H9 (cell line): ENCODE results near the gene PPP1R12A. TPM values are rescaled to one million over a fixed set of nuclear protein-coding genes. Genes with fewer than 3 reads are reported as not detected.
A peak's percentile ranks its signal among the peaks of the same experiment; 100 is the strongest.

Experiments
- DNase-seq: peaks from one replicate; pipeline ENCODE4 v3.0.0-alpha.2; 2017
- H2AFZ ChIP-seq: one replicate; pipeline ENCODE4 v1.6.1; 2013; ENCODE audit warnings: mild to moderate bottlenecking, low read length, control low read depth, moderate library complexity
- H2AK5ac ChIP-seq: 2 replicates; pipeline ENCODE4 v1.6.1; 2013; ENCODE audit warnings: low read length, control low read depth, mixed read lengths; ENCODE audit not compliant: insufficient read length
- H2BK120ac ChIP-seq: one replicate; pipeline ENCODE4 v1.6.1; 2013; ENCODE audit warnings: low read depth, mild to moderate bottlenecking, low read length, control low read depth, inconsistent platforms; ENCODE audit not compliant: poor library complexity, severe bottlenecking
- H2BK12ac ChIP-seq: 2 replicates; pipeline ENCODE4 v1.6.1; 2013; ENCODE audit warnings: low read length, control low read depth, mixed read lengths, low read depth; ENCODE audit not compliant: insufficient read length
- H2BK15ac ChIP-seq: 2 replicates; pipeline ENCODE4 v1.6.1; 2013; ENCODE audit warnings: low read depth, low read length, control low read depth
- H2BK20ac ChIP-seq: one replicate; pipeline ENCODE4 v1.6.1; 2013; ENCODE audit warnings: low read depth, mild to moderate bottlenecking, low read length, control low read depth, inconsistent platforms; ENCODE audit not compliant: poor library complexity, severe bottlenecking
- H2BK5ac ChIP-seq: 2 replicates; pipeline ENCODE4 v1.6.1; 2013; ENCODE audit warnings: low read length, control low read depth, mixed read lengths; ENCODE audit not compliant: insufficient read length
- H3K14ac ChIP-seq: 2 replicates; pipeline ENCODE4 v1.6.1; 2013; ENCODE audit warnings: low read length, control low read depth; ENCODE audit not compliant: insufficient read depth
- H3K18ac ChIP-seq: 2 replicates; pipeline ENCODE4 v1.6.1; 2013; ENCODE audit warnings: low read depth, mild to moderate bottlenecking, mixed read lengths, low read length, control low read depth; ENCODE audit not compliant: insufficient read length
- H3K23ac ChIP-seq: 2 replicates; pipeline ENCODE4 v1.6.1; 2013; ENCODE audit warnings: low read length, control low read depth, mixed read lengths, low read depth; ENCODE audit not compliant: insufficient read length
- H3K23me2 ChIP-seq: 2 replicates; pipeline ENCODE4 v1.6.1; 2013; ENCODE audit warnings: low read depth, mild to moderate bottlenecking, mixed read lengths, low read length, control low read depth; ENCODE audit not compliant: insufficient read length, poor library complexity, severe bottlenecking
- H3K27ac ChIP-seq: 2 replicates; pipeline ENCODE4 v1.5.1; 2013; ENCODE audit warnings: low read length, control low read depth, mixed read lengths, low read depth; ENCODE audit not compliant: insufficient read length
- H3K27me3 ChIP-seq: 2 replicates; pipeline ENCODE4 v1.6.1; 2013; ENCODE audit warnings: low read length, control low read depth, inconsistent platforms; ENCODE audit not compliant: insufficient read depth
- H3K4ac ChIP-seq: 2 replicates; pipeline ENCODE4 v1.6.1; 2013; ENCODE audit warnings: low read depth, mild to moderate bottlenecking, control low read depth, inconsistent platforms, low read length, moderate library complexity
- H3K4me1 ChIP-seq: 2 replicates; pipeline ENCODE4 v1.6.1; 2013; ENCODE audit warnings: low read length, control low read depth, inconsistent platforms; ENCODE audit not compliant: insufficient read depth
- H3K4me2 ChIP-seq: 2 replicates; pipeline ENCODE4 v1.6.1; 2013; ENCODE audit warnings: low read length, control low read depth, mixed read lengths; ENCODE audit not compliant: insufficient read length, insufficient read depth
- H3K56ac ChIP-seq: 2 replicates; pipeline ENCODE4 v1.6.1; 2013; ENCODE audit warnings: low read depth, mild to moderate bottlenecking, mixed read lengths, low read length, control low read depth; ENCODE audit not compliant: insufficient read length
- H3K79me1 ChIP-seq: 2 replicates; pipeline ENCODE4 v1.6.1; 2013; ENCODE audit warnings: low read depth, mild to moderate bottlenecking, moderate library complexity, low read length, control low read depth, inconsistent platforms; ENCODE audit not compliant: insufficient read depth, poor library complexity, severe bottlenecking
- H3K79me2 ChIP-seq: 2 replicates; pipeline ENCODE4 v1.6.1; 2013; ENCODE audit warnings: low read length, control low read depth, inconsistent platforms; ENCODE audit not compliant: insufficient read depth
- H3K9ac ChIP-seq: 2 replicates; pipeline ENCODE4 v1.6.1; 2013; ENCODE audit warnings: low read length, control low read depth, mixed read lengths; ENCODE audit not compliant: insufficient read length; ENCODE audit errors: extremely low read depth
- H3K9me3 ChIP-seq: one replicate; pipeline ENCODE4 v1.6.1; 2013; ENCODE audit warnings: low read depth, low read length, inconsistent platforms; ENCODE audit not compliant: control insufficient read depth
- H3T11ph ChIP-seq: one replicate; pipeline ENCODE4 v1.6.1; 2013; ENCODE audit warnings: mild to moderate bottlenecking, low read length, control low read depth, inconsistent platforms
- H4K20me1 ChIP-seq: one replicate; pipeline ENCODE4 v1.6.1; 2013; ENCODE audit not compliant: control insufficient read depth, insufficient read length, insufficient read depth
- H4K5ac ChIP-seq: 2 replicates; pipeline ENCODE4 v1.6.1; 2013; ENCODE audit warnings: low read depth, mild to moderate bottlenecking, mixed read lengths, low read length, control low read depth; ENCODE audit not compliant: insufficient read length
- H4K8ac ChIP-seq: replicated peaks from 2 replicates; pipeline ENCODE4 v1.6.1; 2013; ENCODE audit warnings: low read length, control low read depth, mixed read lengths, low read depth; ENCODE audit not compliant: insufficient read length
- H4K91ac ChIP-seq: 2 replicates; pipeline ENCODE4 v1.6.1; 2013; ENCODE audit warnings: low read depth, mild to moderate bottlenecking, moderate library complexity, mixed read lengths, low read length, control low read depth; ENCODE audit not compliant: insufficient read length
- H3K27ac Mint-ChIP-seq, 3 experiments: 2 replicates in 2 of 3; 3 replicates in 1 of 3; pipeline ENCODE4 v1.8.0; 2020 to 2021; ENCODE audit warnings: mixed read lengths in 3 of 3, mild to moderate bottlenecking in 1 of 3, moderate library complexity in 1 of 3
- H3K27me3 Mint-ChIP-seq: 2 replicates; pipeline ENCODE4 v1.8.0; 2021; ENCODE audit warnings: low read depth, mild to moderate bottlenecking, moderate library complexity, mixed read lengths
- H3K36me3 Mint-ChIP-seq, 3 experiments: 2 replicates in 2 of 3; 3 replicates in 1 of 3; pipeline ENCODE4 v1.8.0; 2020 to 2021; ENCODE audit warnings: low read depth in 3 of 3, mixed read lengths in 3 of 3; ENCODE audit not compliant: insufficient read depth in 1 of 3
- H3K4me1 Mint-ChIP-seq, 2 experiments: 2 replicates each; pipeline ENCODE4 v1.8.0; 2020; ENCODE audit warnings: mixed read lengths in 2 of 2
- H3K4me3 Mint-ChIP-seq, 2 experiments: 2 replicates in 1 of 2; 3 replicates in 1 of 2; pipeline ENCODE4 v1.8.0; 2020 to 2021; ENCODE audit warnings: mild to moderate bottlenecking in 2 of 2, mixed read lengths in 2 of 2, moderate library complexity in 1 of 2
- H3K9me3 Mint-ChIP-seq, 2 experiments: 2 replicates in 1 of 2; 3 replicates in 1 of 2; pipeline ENCODE4 v1.8.0; 2020; ENCODE audit warnings: mild to moderate bottlenecking in 2 of 2, mixed read lengths in 2 of 2, moderate library complexity in 1 of 2
- WGBS: extraction: QIAGEN DNeasy Blood & Tissue Kit; methylation state at CpG from one replicate; pipeline ENCODE4 v1.1.7; 2013; ENCODE audit warnings: missing lambda C conversion rate, low lambda C conversion rate, mixed read lengths; ENCODE audit not compliant: insufficient read length; ENCODE audit errors: extremely low coverage; 5-methylcytosine and 5-hydroxymethylcytosine counted together
- total RNA-seq: library from RNA; stranded (reverse); gene quantifications from 2 replicates; pipeline ENCODE4 v1.2.1, GENCODE V29; 2021
- TF ChIP-seq, protein P1 (sequence below): fragments of 200-600 bp; sonication (generic); conservative IDR thresholded peaks from 3 replicates; pipeline ENCODE4 v1.8.0; 2021; ENCODE audit warnings: antibody characterized with exemption, mild to moderate bottlenecking

PPP1R12A gene
- total RNA-seq, 1 experiment from 2014 or later: 93.5 TPM

DNA sequence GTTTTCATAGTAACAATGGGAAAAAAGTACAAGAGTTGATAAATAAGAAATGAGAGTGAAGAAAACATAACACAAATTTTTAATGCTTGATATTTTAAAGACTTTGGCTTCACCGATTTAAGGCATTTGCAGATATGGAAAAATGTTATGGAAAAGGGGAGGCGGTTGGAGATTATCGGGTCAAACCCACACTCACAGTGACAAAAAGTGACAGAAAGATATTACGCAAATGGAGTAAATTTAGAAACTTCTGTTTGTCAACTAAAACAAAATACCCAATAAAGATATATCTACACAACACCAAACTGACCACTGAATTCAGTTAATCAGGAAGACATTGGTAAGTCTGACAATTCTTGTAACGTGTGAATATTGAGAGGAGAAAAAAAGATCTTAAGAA is 2.5 kb downstream of the PPP1R12A start:
- peaks cover 39 to 42% of the 10 kb centered on the region in 2 experiments for H3K4me1 Mint-ChIP-seq

More for the DNA sequence above, 2.5 kb downstream of the PPP1R12A start:
- Histone ChIP-seq H4K8ac (no peak overlapping the region), H3K4ac (no peak overlapping the region), H3K14ac (no peak overlapping the region), H3K9ac (no peak overlapping the region), H3K23me2 (peaks cover 5% of the 10 kb centered on the region), H2AK5ac (no peak overlapping the region), H2BK20ac (no peak overlapping the region), H3K79me1 (no peaks in the 10 kb centered on the region), H2BK15ac (no peak overlapping the region), H3K79me2 (peaks cover 36% of the 10 kb centered on the region; the same call in 1 of the 2 replicates), H4K5ac (no peak overlapping the region), H3K27me3 (no peaks in the 10 kb centered on the region), H3K27ac (no peak overlapping the region), H3K4me1 (no peaks in the 10 kb centered on the region; the same call in 1 of the 2 replicates), H3K56ac (no peak overlapping the region), H3K4me2 (peak overlapping the region; percentile 39), H3K18ac (no peak overlapping the region), H2BK12ac (no peak overlapping the region), H2AFZ (no peak overlapping the region), H4K91ac (no peak overlapping the region), H3K9me3 (no peaks in the 10 kb centered on the region), H2BK120ac (no peak overlapping the region), H2BK5ac (no peak overlapping the region), H4K20me1 (no peaks in the 10 kb centered on the region), H3K23ac (no peak overlapping the region), H3T11ph (no peak overlapping the region)
- TF ChIP-seq, protein P1, sequence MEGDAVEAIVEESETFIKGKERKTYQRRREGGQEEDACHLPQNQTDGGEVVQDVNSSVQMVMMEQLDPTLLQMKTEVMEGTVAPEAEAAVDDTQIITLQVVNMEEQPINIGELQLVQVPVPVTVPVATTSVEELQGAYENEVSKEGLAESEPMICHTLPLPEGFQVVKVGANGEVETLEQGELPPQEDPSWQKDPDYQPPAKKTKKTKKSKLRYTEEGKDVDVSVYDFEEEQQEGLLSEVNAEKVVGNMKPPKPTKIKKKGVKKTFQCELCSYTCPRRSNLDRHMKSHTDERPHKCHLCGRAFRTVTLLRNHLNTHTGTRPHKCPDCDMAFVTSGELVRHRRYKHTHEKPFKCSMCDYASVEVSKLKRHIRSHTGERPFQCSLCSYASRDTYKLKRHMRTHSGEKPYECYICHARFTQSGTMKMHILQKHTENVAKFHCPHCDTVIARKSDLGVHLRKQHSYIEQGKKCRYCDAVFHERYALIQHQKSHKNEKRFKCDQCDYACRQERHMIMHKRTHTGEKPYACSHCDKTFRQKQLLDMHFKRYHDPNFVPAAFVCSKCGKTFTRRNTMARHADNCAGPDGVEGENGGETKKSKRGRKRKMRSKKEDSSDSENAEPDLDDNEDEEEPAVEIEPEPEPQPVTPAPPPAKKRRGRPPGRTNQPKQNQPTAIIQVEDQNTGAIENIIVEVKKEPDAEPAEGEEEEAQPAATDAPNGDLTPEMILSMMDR: no peak
- H3K27me3 Mint-ChIP-seq: no peaks in the 10 kb centered on the region
- no CpG with 5 or more reads among the region's 5 CpGs for WGBS
- no peak for DNase-seq
- H3K36me3 Mint-ChIP-seq: peaks cover 0 to 10% (median 3%) of the 10 kb centered on the region in 3 experiments; a peak in 1 of 7 replicates
- peak overlapping the region; percentile 100 for H3K4me3 Mint-ChIP-seq
- H3K9me3 Mint-ChIP-seq: no peaks in the 10 kb centered on the region; a peak in 2 of 5 replicates
- peak overlapping the region in 1 of 3 experiments; percentile 11; a peak in 1 of 7 replicates for H3K27ac Mint-ChIP-seq
